ENCODE measurements around the gene SLC10A7. TPM values are rescaled to one million over a fixed set of nuclear protein-coding genes. Genes with fewer than 3 reads are reported as not detected.

SLC10A7 gene
- total and polyA plus RNA-seq, 12 donors, result 1.7 to 27.5 (median 13.0) TPM

DNA sequence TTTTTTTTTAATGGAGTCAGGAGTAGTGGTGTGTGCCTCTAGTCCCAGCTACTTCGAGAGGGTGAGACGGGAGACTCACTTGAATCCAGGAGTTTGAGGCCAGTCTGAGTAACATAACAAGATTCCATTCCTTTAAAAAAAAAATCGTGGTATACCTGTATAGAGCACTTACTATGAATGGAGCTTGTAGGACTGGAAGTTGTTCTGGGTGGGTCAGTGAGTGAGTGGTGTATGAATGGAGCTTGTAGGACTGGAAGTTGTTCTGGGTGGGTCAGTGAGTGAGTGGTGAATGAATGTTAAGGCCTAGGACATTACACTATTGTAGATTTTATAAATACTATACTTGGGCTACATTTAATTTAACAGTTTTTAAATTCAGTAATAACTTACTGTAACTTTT, 2.9 kb upstream of the SLC10A7 start:
- DNase-seq, result no peak
- no peaks in the 10 kb centered on the region for H3K9me3 ChIP-seq (replicated peaks in 1 of 3)
- TF ChIP-seq, protein P1, sequence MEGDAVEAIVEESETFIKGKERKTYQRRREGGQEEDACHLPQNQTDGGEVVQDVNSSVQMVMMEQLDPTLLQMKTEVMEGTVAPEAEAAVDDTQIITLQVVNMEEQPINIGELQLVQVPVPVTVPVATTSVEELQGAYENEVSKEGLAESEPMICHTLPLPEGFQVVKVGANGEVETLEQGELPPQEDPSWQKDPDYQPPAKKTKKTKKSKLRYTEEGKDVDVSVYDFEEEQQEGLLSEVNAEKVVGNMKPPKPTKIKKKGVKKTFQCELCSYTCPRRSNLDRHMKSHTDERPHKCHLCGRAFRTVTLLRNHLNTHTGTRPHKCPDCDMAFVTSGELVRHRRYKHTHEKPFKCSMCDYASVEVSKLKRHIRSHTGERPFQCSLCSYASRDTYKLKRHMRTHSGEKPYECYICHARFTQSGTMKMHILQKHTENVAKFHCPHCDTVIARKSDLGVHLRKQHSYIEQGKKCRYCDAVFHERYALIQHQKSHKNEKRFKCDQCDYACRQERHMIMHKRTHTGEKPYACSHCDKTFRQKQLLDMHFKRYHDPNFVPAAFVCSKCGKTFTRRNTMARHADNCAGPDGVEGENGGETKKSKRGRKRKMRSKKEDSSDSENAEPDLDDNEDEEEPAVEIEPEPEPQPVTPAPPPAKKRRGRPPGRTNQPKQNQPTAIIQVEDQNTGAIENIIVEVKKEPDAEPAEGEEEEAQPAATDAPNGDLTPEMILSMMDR (IDR thresholded peaks at IDR 0.05), result no peak
- TF ChIP-seq POLR2A (IDR thresholded peaks at IDR 0.05), result no peak
- H3K27me3 ChIP-seq, result no peaks in the 10 kb centered on the region
- H3K36me3 ChIP-seq (replicated peaks in 1 of 2), result no peaks in the 10 kb centered on the region
- H3K4me3 ChIP-seq, result no peak overlapping the region
- H3K27ac ChIP-seq, result no peak overlapping the region
- intact Hi-C loops (cut with DNase I), result loop anchor here in 1 of 2 donors (10.0 kb wide), 1 partner anchor 180 kb away; no protein-coding TSS in a partner anchor
- peaks cover 11 to 14% of the 10 kb centered on the region in 2 donors for H3K4me1 ChIP-seq (replicated peaks in 1 of 2)
- WGBS, 4 donors, result 75 to 92% (median 88%) methylated on average over 3 of the region's 3 CpGs

DNA sequence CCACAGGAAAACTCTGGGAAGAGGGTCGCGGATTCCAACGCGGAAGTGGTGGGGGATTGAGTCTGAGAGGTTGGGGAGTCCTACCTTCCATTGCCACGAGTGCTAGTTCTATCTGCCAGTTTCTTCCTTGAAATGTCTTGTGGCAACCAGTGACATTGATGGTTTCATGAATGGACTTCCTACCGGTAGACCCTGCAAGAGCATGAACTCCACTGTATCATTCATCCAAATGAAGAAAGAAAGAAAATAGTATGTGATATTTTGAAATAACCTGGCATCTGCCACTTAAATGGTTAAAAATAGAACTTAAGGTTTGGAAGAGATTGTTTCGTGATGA, 1.1 kb upstream of the SLC10A7 start:
- Histone ChIP-seq H3K9me3 (replicated peaks in 1 of 3) (no peaks in the 10 kb centered on the region), H3K4me1 (replicated peaks in 1 of 2) (peaks cover 12 to 19% of the 10 kb centered on the region in 2 donors), H3K4me3 (peak overlapping the region; percentile 64 to 90 (median 77)), H3K27me3 (no peaks in the 10 kb centered on the region), H3K36me3 (replicated peaks in 1 of 2) (no peaks in the 10 kb centered on the region), H3K27ac (peak overlapping the region in 2 of 5 donors; percentile 47 to 91)
- DNase-seq, result no peak
- 1 to 6% (median 3%) methylated on average over 3 to 7 of the region's 7 CpGs for WGBS, 4 donors
- TF ChIP-seq POLR2A (IDR thresholded peaks at IDR 0.05), result no peak
- TF ChIP-seq, protein P1 (IDR thresholded peaks at IDR 0.05), result no peak
- intact Hi-C loops (cut with DNase I), result loop anchor here in 1 of 2 donors (10.0 kb wide), 1 partner anchor 178 kb away; no protein-coding TSS in a partner anchor

DNA sequence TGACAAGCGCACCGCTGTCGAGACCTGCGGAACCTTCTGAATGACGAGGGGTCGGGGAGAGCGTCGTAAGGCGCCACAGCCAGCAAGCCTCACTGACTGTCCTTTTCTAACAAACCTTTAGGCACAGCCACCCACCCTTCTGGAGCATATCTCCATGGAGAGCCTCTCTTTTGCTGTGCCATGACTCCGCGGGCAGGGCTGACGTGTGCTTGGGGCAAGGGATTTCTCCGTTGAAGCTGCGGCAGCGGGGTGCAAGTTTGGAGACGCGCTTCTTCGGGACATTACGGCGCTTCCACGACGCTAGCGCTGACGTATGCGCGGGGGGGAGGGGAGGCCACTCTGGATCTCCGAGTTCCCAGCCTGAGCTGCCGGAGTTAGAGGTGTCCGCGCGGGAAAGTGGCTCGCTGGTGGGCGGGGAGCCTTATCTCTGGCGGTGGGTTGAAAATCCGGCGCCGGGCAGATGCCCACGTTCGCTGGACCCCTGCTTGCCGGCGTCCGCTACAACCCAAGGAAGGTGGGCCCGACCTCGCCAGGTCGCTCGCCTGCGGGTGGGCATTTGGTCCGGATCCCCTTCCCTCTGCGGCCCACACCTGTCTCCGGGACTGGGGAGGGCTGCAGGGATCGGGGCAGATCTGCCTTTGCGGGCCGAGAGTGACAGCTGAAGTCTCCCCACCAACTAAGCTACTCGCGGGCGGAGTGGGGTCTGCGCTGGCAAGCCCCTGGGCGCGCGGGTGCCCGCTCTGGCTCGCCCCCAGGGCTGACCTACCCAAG, 543 bp upstream of the SLC10A7 start:
- peak overlapping the region; percentile 35 to 91 (median 71) for H3K27ac ChIP-seq
- peaks cover 12 to 19% of the 10 kb centered on the region in 2 donors for H3K4me1 ChIP-seq (replicated peaks in 1 of 2)
- no peaks in the 10 kb centered on the region for H3K9me3 ChIP-seq (replicated peaks in 1 of 3)
- peak; percentile 85 to 97 (median 94) for DNase-seq
- TF ChIP-seq POLR2A (IDR thresholded peaks at IDR 0.05), result peak in 1 of 2 donors; percentile 66
- TF ChIP-seq, protein P1 (IDR thresholded peaks at IDR 0.05), result no peak
- H3K4me3 ChIP-seq, result peak overlapping the region; percentile 64 to 90 (median 77)
- WGBS, 4 donors, result 0 to 1% (median 0%) methylated on average over 20 to 62 of the region's 62 CpGs
- H3K36me3 ChIP-seq (replicated peaks in 1 of 2), result no peaks in the 10 kb centered on the region
- H3K27me3 ChIP-seq, result no peaks in the 10 kb centered on the region
- intact Hi-C loops (cut with DNase I), result loop anchor here in 1 of 2 donors (10.0 kb wide), 1 partner anchor 177 kb away; no protein-coding TSS in a partner anchor

DNA sequence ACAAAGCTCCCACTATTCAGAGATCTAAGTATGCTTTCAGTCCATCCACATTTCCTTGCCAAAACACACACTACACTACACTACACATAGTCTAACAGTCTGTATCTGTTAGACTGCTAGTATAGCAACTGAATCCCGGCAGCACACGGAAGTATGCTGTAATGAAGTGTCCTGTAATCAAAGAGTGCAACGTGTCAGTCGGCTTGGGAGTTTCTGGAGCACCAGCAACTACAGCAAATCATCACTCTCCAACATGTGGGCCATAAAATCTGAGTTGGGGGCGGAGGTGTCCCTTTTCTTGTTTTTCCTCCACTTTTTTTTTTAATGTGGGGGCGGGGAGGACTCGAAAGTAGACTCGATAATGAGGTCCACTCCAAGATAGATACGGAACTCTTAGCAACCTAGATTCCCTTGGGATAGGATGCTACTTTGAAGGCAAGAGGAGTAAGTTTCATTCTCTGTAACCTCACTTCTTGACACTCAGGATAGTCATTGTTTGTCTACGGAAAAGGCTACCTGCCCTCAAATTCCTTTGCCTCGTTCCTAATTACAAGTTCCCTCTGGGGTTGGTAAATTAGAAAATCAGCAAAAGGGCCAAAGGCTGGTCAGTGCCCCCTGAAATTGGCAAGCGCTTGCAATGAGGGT, 722 bp downstream of the SLC10A7 start:
- TF ChIP-seq, protein P1 (IDR thresholded peaks at IDR 0.05), result no peak
- peak in 1 of 2 donors; percentile 28 for TF ChIP-seq POLR2A (IDR thresholded peaks at IDR 0.05)
- intact Hi-C loops (cut with DNase I), result loop anchor here in 1 of 2 donors (10.0 kb wide), 1 partner anchor 176 kb away; no protein-coding TSS in a partner anchor
- Histone ChIP-seq H3K4me3 (peak overlapping the region; percentile 64 to 90 (median 77)), H3K27ac (peak overlapping the region in 4 of 5 donors; percentile 47 to 91 (median 78)), H3K4me1 (replicated peaks in 1 of 2) (peaks cover 12 to 19% of the 10 kb centered on the region in 2 donors), H3K9me3 (replicated peaks in 1 of 3) (no peaks in the 10 kb centered on the region), H3K27me3 (no peaks in the 10 kb centered on the region), H3K36me3 (replicated peaks in 1 of 2) (no peaks in the 10 kb centered on the region)
- peak in 5 of 7 donors; percentile 21 to 39 (median 29) for DNase-seq
- WGBS, 4 donors, result 0 to 1% (median 0%) methylated on average over 12 of the region's 12 CpGs

All from adrenal gland (tissue), 12 donors.